H9 (cell line): ENCODE results near the gene FHIT. TPM values are rescaled to one million over a fixed set of nuclear protein-coding genes. Genes with fewer than 3 reads are reported as not detected.

Source experiments
- DNase-seq: peaks from one replicate; pipeline ENCODE4 v3.0.0-alpha.2; 2017
- H2AFZ ChIP-seq: one replicate; pipeline ENCODE4 v1.6.1; 2013; ENCODE audit warnings: mild to moderate bottlenecking, low read length, control low read depth, moderate library complexity
- H2AK5ac ChIP-seq: 2 replicates; pipeline ENCODE4 v1.6.1; 2013; ENCODE audit warnings: low read length, control low read depth, mixed read lengths; ENCODE audit not compliant: insufficient read length
- H2BK120ac ChIP-seq: one replicate; pipeline ENCODE4 v1.6.1; 2013; ENCODE audit warnings: low read depth, mild to moderate bottlenecking, low read length, control low read depth, inconsistent platforms; ENCODE audit not compliant: poor library complexity, severe bottlenecking
- H2BK12ac ChIP-seq: 2 replicates; pipeline ENCODE4 v1.6.1; 2013; ENCODE audit warnings: low read length, control low read depth, mixed read lengths, low read depth; ENCODE audit not compliant: insufficient read length
- H2BK15ac ChIP-seq: 2 replicates; pipeline ENCODE4 v1.6.1; 2013; ENCODE audit warnings: low read depth, low read length, control low read depth
- H2BK20ac ChIP-seq: one replicate; pipeline ENCODE4 v1.6.1; 2013; ENCODE audit warnings: low read depth, mild to moderate bottlenecking, low read length, control low read depth, inconsistent platforms; ENCODE audit not compliant: poor library complexity, severe bottlenecking
- H2BK5ac ChIP-seq: 2 replicates; pipeline ENCODE4 v1.6.1; 2013; ENCODE audit warnings: low read length, control low read depth, mixed read lengths; ENCODE audit not compliant: insufficient read length
- H3K14ac ChIP-seq: 2 replicates; pipeline ENCODE4 v1.6.1; 2013; ENCODE audit warnings: low read length, control low read depth; ENCODE audit not compliant: insufficient read depth
- H3K18ac ChIP-seq: 2 replicates; pipeline ENCODE4 v1.6.1; 2013; ENCODE audit warnings: low read depth, mild to moderate bottlenecking, mixed read lengths, low read length, control low read depth; ENCODE audit not compliant: insufficient read length
- H3K23ac ChIP-seq: 2 replicates; pipeline ENCODE4 v1.6.1; 2013; ENCODE audit warnings: low read length, control low read depth, mixed read lengths, low read depth; ENCODE audit not compliant: insufficient read length
- H3K23me2 ChIP-seq: 2 replicates; pipeline ENCODE4 v1.6.1; 2013; ENCODE audit warnings: low read depth, mild to moderate bottlenecking, mixed read lengths, low read length, control low read depth; ENCODE audit not compliant: insufficient read length, poor library complexity, severe bottlenecking
- H3K27ac ChIP-seq: 2 replicates; pipeline ENCODE4 v1.5.1; 2013; ENCODE audit warnings: low read length, control low read depth, mixed read lengths, low read depth; ENCODE audit not compliant: insufficient read length
- H3K27me3 ChIP-seq: 2 replicates; pipeline ENCODE4 v1.6.1; 2013; ENCODE audit warnings: low read length, control low read depth, inconsistent platforms; ENCODE audit not compliant: insufficient read depth
- H3K4ac ChIP-seq: 2 replicates; pipeline ENCODE4 v1.6.1; 2013; ENCODE audit warnings: low read depth, mild to moderate bottlenecking, control low read depth, inconsistent platforms, low read length, moderate library complexity
- H3K4me1 ChIP-seq: 2 replicates; pipeline ENCODE4 v1.6.1; 2013; ENCODE audit warnings: low read length, control low read depth, inconsistent platforms; ENCODE audit not compliant: insufficient read depth
- H3K4me2 ChIP-seq: 2 replicates; pipeline ENCODE4 v1.6.1; 2013; ENCODE audit warnings: low read length, control low read depth, mixed read lengths; ENCODE audit not compliant: insufficient read length, insufficient read depth
- H3K56ac ChIP-seq: 2 replicates; pipeline ENCODE4 v1.6.1; 2013; ENCODE audit warnings: low read depth, mild to moderate bottlenecking, mixed read lengths, low read length, control low read depth; ENCODE audit not compliant: insufficient read length
- H3K79me1 ChIP-seq: 2 replicates; pipeline ENCODE4 v1.6.1; 2013; ENCODE audit warnings: low read depth, mild to moderate bottlenecking, moderate library complexity, low read length, control low read depth, inconsistent platforms; ENCODE audit not compliant: insufficient read depth, poor library complexity, severe bottlenecking
- H3K79me2 ChIP-seq: 2 replicates; pipeline ENCODE4 v1.6.1; 2013; ENCODE audit warnings: low read length, control low read depth, inconsistent platforms; ENCODE audit not compliant: insufficient read depth
- H3K9ac ChIP-seq: 2 replicates; pipeline ENCODE4 v1.6.1; 2013; ENCODE audit warnings: low read length, control low read depth, mixed read lengths; ENCODE audit not compliant: insufficient read length; ENCODE audit errors: extremely low read depth
- H3K9me3 ChIP-seq: one replicate; pipeline ENCODE4 v1.6.1; 2013; ENCODE audit warnings: low read depth, low read length, inconsistent platforms; ENCODE audit not compliant: control insufficient read depth
- H3T11ph ChIP-seq: one replicate; pipeline ENCODE4 v1.6.1; 2013; ENCODE audit warnings: mild to moderate bottlenecking, low read length, control low read depth, inconsistent platforms
- H4K20me1 ChIP-seq: one replicate; pipeline ENCODE4 v1.6.1; 2013; ENCODE audit not compliant: control insufficient read depth, insufficient read length, insufficient read depth
- H4K5ac ChIP-seq: 2 replicates; pipeline ENCODE4 v1.6.1; 2013; ENCODE audit warnings: low read depth, mild to moderate bottlenecking, mixed read lengths, low read length, control low read depth; ENCODE audit not compliant: insufficient read length
- H4K8ac ChIP-seq: replicated peaks from 2 replicates; pipeline ENCODE4 v1.6.1; 2013; ENCODE audit warnings: low read length, control low read depth, mixed read lengths, low read depth; ENCODE audit not compliant: insufficient read length
- H4K91ac ChIP-seq: 2 replicates; pipeline ENCODE4 v1.6.1; 2013; ENCODE audit warnings: low read depth, mild to moderate bottlenecking, moderate library complexity, mixed read lengths, low read length, control low read depth; ENCODE audit not compliant: insufficient read length
- H3K27ac Mint-ChIP-seq, 3 experiments: 2 replicates in 2 of 3; 3 replicates in 1 of 3; pipeline ENCODE4 v1.8.0; 2020 to 2021; ENCODE audit warnings: mixed read lengths in 3 of 3, mild to moderate bottlenecking in 1 of 3, moderate library complexity in 1 of 3
- H3K27me3 Mint-ChIP-seq: 2 replicates; pipeline ENCODE4 v1.8.0; 2021; ENCODE audit warnings: low read depth, mild to moderate bottlenecking, moderate library complexity, mixed read lengths
- H3K36me3 Mint-ChIP-seq, 3 experiments: 2 replicates in 2 of 3; 3 replicates in 1 of 3; pipeline ENCODE4 v1.8.0; 2020 to 2021; ENCODE audit warnings: low read depth in 3 of 3, mixed read lengths in 3 of 3; ENCODE audit not compliant: insufficient read depth in 1 of 3
- H3K4me1 Mint-ChIP-seq, 2 experiments: 2 replicates each; pipeline ENCODE4 v1.8.0; 2020; ENCODE audit warnings: mixed read lengths in 2 of 2
- H3K4me3 Mint-ChIP-seq, 2 experiments: 2 replicates in 1 of 2; 3 replicates in 1 of 2; pipeline ENCODE4 v1.8.0; 2020 to 2021; ENCODE audit warnings: mild to moderate bottlenecking in 2 of 2, mixed read lengths in 2 of 2, moderate library complexity in 1 of 2
- H3K9me3 Mint-ChIP-seq, 2 experiments: 2 replicates in 1 of 2; 3 replicates in 1 of 2; pipeline ENCODE4 v1.8.0; 2020; ENCODE audit warnings: mild to moderate bottlenecking in 2 of 2, mixed read lengths in 2 of 2, moderate library complexity in 1 of 2
- WGBS: extraction: QIAGEN DNeasy Blood & Tissue Kit; methylation state at CpG from one replicate; pipeline ENCODE4 v1.1.7; 2013; ENCODE audit warnings: missing lambda C conversion rate, low lambda C conversion rate, mixed read lengths; ENCODE audit not compliant: insufficient read length; ENCODE audit errors: extremely low coverage; 5-methylcytosine and 5-hydroxymethylcytosine counted together
- total RNA-seq: library from RNA; stranded (reverse); gene quantifications from 2 replicates; pipeline ENCODE4 v1.2.1, GENCODE V29; 2021
- TF ChIP-seq, protein P1 (sequence below): fragments of 200-600 bp; sonication (generic); conservative IDR thresholded peaks from 3 replicates; pipeline ENCODE4 v1.8.0; 2021; ENCODE audit warnings: antibody characterized with exemption, mild to moderate bottlenecking

The FHIT gene
- total RNA-seq, 1 experiment from 2014 or later = 3.0 TPM

DNA sequence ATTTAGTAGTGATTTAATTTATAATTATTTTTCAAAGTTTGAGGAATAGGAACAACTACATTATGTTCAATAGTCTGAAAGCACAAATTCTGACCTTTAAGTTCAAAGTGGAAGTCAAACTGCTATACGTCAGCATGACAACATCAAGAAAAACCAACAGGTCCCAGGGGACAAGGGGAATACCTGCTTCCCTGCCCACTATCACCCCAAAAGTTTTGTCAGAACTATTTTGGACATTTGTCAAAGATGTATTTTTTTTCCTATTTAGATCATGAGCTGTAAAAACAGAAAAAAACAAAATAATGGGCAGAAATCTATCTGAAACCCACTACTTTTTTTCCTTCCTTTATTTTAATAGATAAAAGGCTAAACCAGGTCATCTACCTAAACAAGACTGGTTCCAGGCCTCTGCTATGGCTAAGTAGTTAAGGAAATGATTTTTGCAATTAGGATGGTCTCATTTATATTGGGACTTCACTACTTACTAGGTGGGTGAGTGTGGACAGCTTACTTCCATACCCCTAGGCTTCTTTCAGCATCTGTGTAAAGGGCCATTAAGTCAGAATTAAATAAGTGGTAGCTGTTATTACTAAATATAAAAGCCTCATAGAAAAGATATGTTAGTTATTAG is 746.3 kb downstream of the FHIT start:
- Histone ChIP-seq H2BK12ac (no peak overlapping the region), H3K23ac (no peak overlapping the region)

More for the DNA sequence above, 746.3 kb downstream of the FHIT start:
- no peak overlapping the region for H3K9ac ChIP-seq
- no peak overlapping the region for H3K4ac ChIP-seq
- no peaks in the 10 kb centered on the region for H3K27me3 ChIP-seq
- no peak overlapping the region for H2AK5ac ChIP-seq
- no peaks in the 10 kb centered on the region for H3K79me2 ChIP-seq
- DNase-seq = no peak
- H2AFZ ChIP-seq = no peak overlapping the region
- H3K14ac ChIP-seq = no peak overlapping the region
- no peaks in the 10 kb centered on the region for H3K23me2 ChIP-seq
- Mint-ChIP-seq H3K27me3 (no peaks in the 10 kb centered on the region), H3K4me3 (no peak overlapping the region), H3K36me3 (peaks cover 2 to 5% (median 4%) of the 10 kb centered on the region in 3 experiments; a peak in 3 of 7 replicates), H3K9me3 (no peaks in the 10 kb centered on the region), H3K4me1 (no peaks in the 10 kb centered on the region), H3K27ac (no peak overlapping the region)
- no CpG with 5 or more reads among the region's 1 CpG for WGBS
- no peak overlapping the region for H3K56ac ChIP-seq
- no peak overlapping the region for H4K91ac ChIP-seq
- H4K5ac ChIP-seq = no peak overlapping the region
- TF ChIP-seq, protein P1, sequence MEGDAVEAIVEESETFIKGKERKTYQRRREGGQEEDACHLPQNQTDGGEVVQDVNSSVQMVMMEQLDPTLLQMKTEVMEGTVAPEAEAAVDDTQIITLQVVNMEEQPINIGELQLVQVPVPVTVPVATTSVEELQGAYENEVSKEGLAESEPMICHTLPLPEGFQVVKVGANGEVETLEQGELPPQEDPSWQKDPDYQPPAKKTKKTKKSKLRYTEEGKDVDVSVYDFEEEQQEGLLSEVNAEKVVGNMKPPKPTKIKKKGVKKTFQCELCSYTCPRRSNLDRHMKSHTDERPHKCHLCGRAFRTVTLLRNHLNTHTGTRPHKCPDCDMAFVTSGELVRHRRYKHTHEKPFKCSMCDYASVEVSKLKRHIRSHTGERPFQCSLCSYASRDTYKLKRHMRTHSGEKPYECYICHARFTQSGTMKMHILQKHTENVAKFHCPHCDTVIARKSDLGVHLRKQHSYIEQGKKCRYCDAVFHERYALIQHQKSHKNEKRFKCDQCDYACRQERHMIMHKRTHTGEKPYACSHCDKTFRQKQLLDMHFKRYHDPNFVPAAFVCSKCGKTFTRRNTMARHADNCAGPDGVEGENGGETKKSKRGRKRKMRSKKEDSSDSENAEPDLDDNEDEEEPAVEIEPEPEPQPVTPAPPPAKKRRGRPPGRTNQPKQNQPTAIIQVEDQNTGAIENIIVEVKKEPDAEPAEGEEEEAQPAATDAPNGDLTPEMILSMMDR = no peak
- no peaks in the 10 kb centered on the region for H4K20me1 ChIP-seq
- no peak overlapping the region for H2BK20ac ChIP-seq
- no peaks in the 10 kb centered on the region for H3K79me1 ChIP-seq
- H2BK5ac ChIP-seq = no peak overlapping the region
- H4K8ac ChIP-seq = no peak overlapping the region
- H3K4me2 ChIP-seq = no peak overlapping the region
- no peak overlapping the region for H3K18ac ChIP-seq
- no peak overlapping the region for H3T11ph ChIP-seq
- H3K4me1 ChIP-seq = no peaks in the 10 kb centered on the region
- H2BK120ac ChIP-seq = no peak overlapping the region
- no peak overlapping the region for H3K27ac ChIP-seq
- H2BK15ac ChIP-seq = no peak overlapping the region
- H3K9me3 ChIP-seq = no peaks in the 10 kb centered on the region
